Transverse colon (tissue), 4 donors: Measurements from ENCODE around the gene PDE6A. TPM values are rescaled to one million over a fixed set of nuclear protein-coding genes. Genes with fewer than 3 reads are reported as not detected.

Source experiments
- DNase-seq: peaks from one replicate; pipeline ENCODE4 v3.0.0-alpha.2; 2019
- H3K27ac ChIP-seq, 4 donors: fragments of 200-600 bp; sonication (generic); 2 replicates each; pipeline ENCODE4 v1.5.1; 2016 to 2018; ENCODE audit warnings: inconsistent platforms in 4 of 4
- H3K27me3 ChIP-seq: fragments of 200-600 bp; sonication (generic); 2 replicates; pipeline ENCODE4 v1.5.1; 2017; ENCODE audit warnings: inconsistent platforms
- H3K36me3 ChIP-seq, 4 donors: fragments of 200-600 bp; sonication (generic); 2 replicates each; pipeline ENCODE4 v1.5.1; 2017 to 2019; ENCODE audit warnings: inconsistent platforms in 4 of 4
- H3K4me1 ChIP-seq, 4 donors: fragments of 200-600 bp; sonication (generic); 2 replicates each; pipeline ENCODE4 v1.5.1; 2017 to 2020; ENCODE audit warnings: inconsistent platforms in 4 of 4
- H3K4me3 ChIP-seq, 4 donors: fragments of 200-600 bp; sonication (generic); 1 replicate in 1 of 4; 2 replicates in 3 of 4; pipeline versions ENCODE4 v1.5.1 to v1.6.1; 2017 to 2019; ENCODE audit warnings: inconsistent platforms in 4 of 4
- H3K9me3 ChIP-seq, 2 donors: fragments of 200-600 bp; sonication (generic); 2 replicates each; pipeline ENCODE4 v1.5.1; 2017 to 2019; ENCODE audit warnings: inconsistent platforms in 2 of 2
- EP300 ChIP-seq: sonication (generic); formaldehyde crosslinking; IDR thresholded peaks from one replicate; pipeline ENCODE4 v1.6.1; 2017; ENCODE audit warnings: antibody characterized with exemption, low read depth
- POLR2A ChIP-seq: fragments of 450-650 bp; IDR thresholded peaks from one replicate; pipeline ENCODE4 v1.6.1; 2016; ENCODE audit warnings: antibody characterized with exemption, mild to moderate bottlenecking, moderate library complexity
- POLR2AphosphoS5 ChIP-seq, 3 donors: sonication (generic); formaldehyde crosslinking; IDR thresholded peaks; one replicate each; pipeline ENCODE4 v1.6.1; 2016; ENCODE audit warnings: antibody characterized with exemption in 3 of 3
- WGBS, 2 donors: methylation state at CpG; one replicate each; pipeline ENCODE4 v1.1.5; 2018; ENCODE audit warnings: low coverage in 1 of 2; 5-methylcytosine and 5-hydroxymethylcytosine counted together
- in situ Hi-C, 4 donors: fragments of 200-750 bp; cut with MboI; loops; one replicate each; pipeline versions ENCODE4 v1.15.0 to v1.15.1; 2017; ENCODE audit warnings: low sequenced_read_pairs in 3 of 4, low pct_ligation_motif_present in 1 of 4, low pct_unique_long_range_greater_than_20kb in 1 of 4
- intact Hi-C: fragments of 100-400 bp; cut with DNase I; formaldehyde crosslinking; loops from one replicate; pipeline ENCODE4 v1.15.1; 2023; ENCODE audit warnings: low total_unique reads
- total RNA-seq, 4 donors: library from RNA; depleted of rRNA; stranded (reverse); fragments of >200 nt; gene quantifications; one replicate each; pipeline ENCODE4 v1.1.0, GENCODE V29; 2016
- TF ChIP-seq, protein P1 (sequence below), 5 experiments: fragments of 200-600 bp in 3 of 5; fragments of 450-650 bp in 2 of 5; sonication (generic) in 3 of 5; IDR thresholded peaks; 1 replicate in 2 of 5; 2 replicates in 3 of 5; pipeline ENCODE4 v1.5.1; 2016 to 2017; ENCODE audit warnings: antibody characterized with exemption in 5 of 5, inconsistent platforms in 3 of 5, mild to moderate bottlenecking in 2 of 5, moderate library complexity in 1 of 5

The PDE6A gene
- total RNA-seq, 4 donors from 2014 or later = 1.2 to 6.5 (median 3.5) TPM

- DNase-seq = no peak
- intact Hi-C loops (no loop called here), in situ Hi-C loops (no loop called here)
- Histone ChIP-seq H3K36me3 (no peaks in the 10 kb centered on the region), H3K27me3 (no peaks in the 10 kb centered on the region), H3K9me3 (no peaks in the 10 kb centered on the region), H3K4me3 (no peak overlapping the region), H3K27ac (no peak overlapping the region), H3K4me1 (peaks cover 0 to 23% (median 3%) of the 10 kb centered on the region in 4 donors)
- TF ChIP-seq, protein P1, sequence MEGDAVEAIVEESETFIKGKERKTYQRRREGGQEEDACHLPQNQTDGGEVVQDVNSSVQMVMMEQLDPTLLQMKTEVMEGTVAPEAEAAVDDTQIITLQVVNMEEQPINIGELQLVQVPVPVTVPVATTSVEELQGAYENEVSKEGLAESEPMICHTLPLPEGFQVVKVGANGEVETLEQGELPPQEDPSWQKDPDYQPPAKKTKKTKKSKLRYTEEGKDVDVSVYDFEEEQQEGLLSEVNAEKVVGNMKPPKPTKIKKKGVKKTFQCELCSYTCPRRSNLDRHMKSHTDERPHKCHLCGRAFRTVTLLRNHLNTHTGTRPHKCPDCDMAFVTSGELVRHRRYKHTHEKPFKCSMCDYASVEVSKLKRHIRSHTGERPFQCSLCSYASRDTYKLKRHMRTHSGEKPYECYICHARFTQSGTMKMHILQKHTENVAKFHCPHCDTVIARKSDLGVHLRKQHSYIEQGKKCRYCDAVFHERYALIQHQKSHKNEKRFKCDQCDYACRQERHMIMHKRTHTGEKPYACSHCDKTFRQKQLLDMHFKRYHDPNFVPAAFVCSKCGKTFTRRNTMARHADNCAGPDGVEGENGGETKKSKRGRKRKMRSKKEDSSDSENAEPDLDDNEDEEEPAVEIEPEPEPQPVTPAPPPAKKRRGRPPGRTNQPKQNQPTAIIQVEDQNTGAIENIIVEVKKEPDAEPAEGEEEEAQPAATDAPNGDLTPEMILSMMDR (IDR thresholded peaks at IDR 0.05) = no peak
- TF ChIP-seq POLR2AphosphoS5 (IDR thresholded peaks at IDR 0.05) (no peak), POLR2A (no peak), EP300 (no peak)
- 66 to 81% methylated on average over 2 to 4 of the region's 4 CpGs for WGBS, 2 donors
Measured at GRCh38 chr5:149817539-149818060, 127.0 kb downstream of the PDE6A start.

DNA sequence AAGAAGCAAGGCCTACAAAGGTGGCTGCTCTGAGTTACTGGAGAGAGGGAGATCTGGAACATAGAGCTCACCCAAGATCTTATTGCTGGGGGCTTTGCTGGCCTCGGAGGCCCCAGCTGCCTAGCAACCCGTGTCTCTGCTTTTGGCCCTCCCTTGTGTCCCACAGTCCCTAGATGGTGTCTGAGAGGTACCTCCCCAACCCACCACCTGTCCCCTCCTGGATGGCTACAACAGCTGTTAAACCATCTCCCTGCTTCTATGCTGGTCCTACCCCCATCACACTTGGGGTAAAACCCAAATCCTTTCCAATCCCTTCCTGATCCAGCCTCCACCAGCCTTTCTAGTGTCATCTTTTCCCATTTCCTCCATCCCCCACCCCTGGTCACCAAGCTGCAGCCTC, 127.9 kb downstream of the PDE6A start:
- TF ChIP-seq POLR2A (no peak), EP300 (no peak), POLR2AphosphoS5 (IDR thresholded peaks at IDR 0.05) (no peak)
- TF ChIP-seq, protein P1 (IDR thresholded peaks at IDR 0.05) = no peak
- no peak for DNase-seq
- H3K36me3 ChIP-seq = no peaks in the 10 kb centered on the region
- H3K27me3 ChIP-seq = no peaks in the 10 kb centered on the region
- H3K27ac ChIP-seq = no peak overlapping the region
- in situ Hi-C loops = no loop called here
- 93% methylated on average over 2 of the region's 2 CpGs; no CpG with 5 or more reads in 1 of the 2 donors for WGBS, 2 donors
- H3K4me1 ChIP-seq = peaks cover 0 to 18% (median 4%) of the 10 kb centered on the region in 4 donors
- H3K9me3 ChIP-seq = no peaks in the 10 kb centered on the region
- no peak overlapping the region for H3K4me3 ChIP-seq
- intact Hi-C loops = no loop called here

DNA sequence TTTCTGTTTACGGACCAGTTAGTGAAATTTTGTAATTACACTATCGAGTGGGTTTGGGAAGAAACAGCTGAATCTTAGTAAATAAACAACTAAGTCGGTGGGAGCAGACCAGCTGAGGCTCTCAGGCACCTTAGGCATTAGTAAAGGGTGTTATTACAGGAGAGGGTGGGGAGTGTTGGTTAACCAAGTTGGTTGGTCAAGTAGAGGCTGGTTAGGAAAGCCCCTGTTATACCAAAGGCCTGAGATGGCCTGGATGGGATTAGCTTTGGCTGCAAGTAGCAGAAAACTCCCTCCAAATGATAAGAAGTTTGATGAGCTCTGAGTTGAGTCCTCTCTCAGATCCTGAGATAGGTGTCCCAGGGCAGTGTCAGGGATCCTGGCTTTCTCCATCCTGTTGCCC, 133.1 kb downstream of the PDE6A start:
- Histone ChIP-seq H3K27ac (peak overlapping the region in 3 of 4 donors; percentile 42 to 62 (median 43)), H3K27me3 (no peaks in the 10 kb centered on the region), H3K4me3 (no peak overlapping the region), H3K36me3 (no peaks in the 10 kb centered on the region), H3K4me1 (peaks cover 0 to 16% (median 5%) of the 10 kb centered on the region in 4 donors), H3K9me3 (no peaks in the 10 kb centered on the region)
- WGBS, 2 donors = 64 to 68% methylated on average over 3 of the region's 3 CpGs
- in situ Hi-C loops (no loop called here), intact Hi-C loops (no loop called here)
- TF ChIP-seq EP300 (no peak), POLR2A (no peak), POLR2AphosphoS5 (IDR thresholded peaks at IDR 0.05) (no peak)
- TF ChIP-seq, protein P1 (IDR thresholded peaks at IDR 0.05) = no peak
- DNase-seq = no peak

- 92 to 93% methylated on average over 3 to 6 of the region's 6 CpGs for WGBS, 2 donors
- no peak overlapping the region for H3K4me3 ChIP-seq
- H3K27me3 ChIP-seq = no peaks in the 10 kb centered on the region
- no peak for DNase-seq
- peaks cover 4 to 21% (median 10%) of the 10 kb centered on the region in 4 donors for H3K4me1 ChIP-seq
- no peaks in the 10 kb centered on the region for H3K36me3 ChIP-seq
- TF ChIP-seq POLR2A = no peak
- in situ Hi-C loops = no loop called here
- intact Hi-C loops = no loop called here
- no peak overlapping the region for H3K27ac ChIP-seq
- H3K9me3 ChIP-seq = no peaks in the 10 kb centered on the region
Measured at GRCh38 chr5:149810856-149811255, 133.7 kb downstream of the PDE6A start.
